GM19452 (cell line): ENCODE data around the gene HOXC12.

Source experiments
- ATAC-seq: cut with Tn5 transposase; IDR thresholded peaks from one replicate; pipeline ENCODE4 v1.9.1; 2021; ENCODE audit not compliant: unreplicated experiment

HOXC12 gene

DNA sequence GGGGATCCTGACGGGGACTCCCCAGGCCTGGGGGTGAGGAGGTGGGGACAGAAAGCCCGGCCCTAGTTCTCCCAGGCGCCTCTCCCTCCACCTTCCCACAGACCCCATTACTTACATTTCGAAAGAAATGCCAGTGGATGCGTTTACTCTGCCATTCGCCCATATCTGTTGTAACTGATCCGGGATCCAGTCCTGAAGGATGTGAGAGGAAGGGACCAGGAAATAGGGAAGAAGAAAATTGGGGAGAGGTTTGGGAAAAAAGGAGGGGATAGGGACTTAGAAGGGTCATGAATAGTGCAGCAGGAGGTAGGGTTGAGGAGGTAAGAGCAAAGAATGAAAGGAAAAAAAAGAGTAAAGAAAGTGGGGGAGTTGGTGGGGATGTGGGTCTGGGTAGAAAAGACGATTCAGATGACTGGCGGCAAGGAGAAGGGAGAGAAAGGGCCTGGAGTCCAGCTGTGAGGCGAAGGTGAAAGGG is 1.1 kb downstream of the HOXC12 start:
- ATAC-seq = no peak

DNA sequence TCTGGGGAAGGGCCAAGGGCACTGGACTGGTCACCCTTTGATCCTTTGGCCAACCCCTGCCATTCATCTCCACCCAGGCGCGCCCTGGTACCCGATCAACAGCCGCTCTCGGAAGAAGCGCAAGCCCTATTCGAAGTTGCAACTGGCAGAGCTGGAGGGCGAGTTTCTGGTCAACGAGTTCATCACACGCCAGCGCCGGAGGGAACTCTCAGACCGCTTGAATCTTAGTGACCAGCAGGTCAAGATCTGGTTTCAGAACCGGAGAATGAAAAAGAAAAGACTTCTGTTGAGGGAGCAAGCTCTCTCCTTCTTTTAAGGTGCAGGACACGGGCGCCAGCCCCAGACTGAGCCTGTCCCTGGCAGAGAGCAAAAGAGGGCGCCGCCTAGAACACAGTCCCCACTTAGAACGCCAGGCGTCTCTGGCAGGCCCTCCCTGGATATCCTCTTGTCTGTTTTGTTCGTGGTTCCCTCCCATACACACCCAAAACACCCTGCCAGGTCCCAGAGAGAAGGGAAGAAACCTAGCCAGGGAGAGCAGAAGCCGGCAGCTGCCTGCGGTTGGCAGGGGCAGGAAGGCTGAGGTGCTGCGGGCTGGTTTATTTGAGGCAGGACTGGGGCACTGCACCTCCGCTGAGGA is 1.7 kb downstream of the HOXC12 start:
- no peak for ATAC-seq

DNA sequence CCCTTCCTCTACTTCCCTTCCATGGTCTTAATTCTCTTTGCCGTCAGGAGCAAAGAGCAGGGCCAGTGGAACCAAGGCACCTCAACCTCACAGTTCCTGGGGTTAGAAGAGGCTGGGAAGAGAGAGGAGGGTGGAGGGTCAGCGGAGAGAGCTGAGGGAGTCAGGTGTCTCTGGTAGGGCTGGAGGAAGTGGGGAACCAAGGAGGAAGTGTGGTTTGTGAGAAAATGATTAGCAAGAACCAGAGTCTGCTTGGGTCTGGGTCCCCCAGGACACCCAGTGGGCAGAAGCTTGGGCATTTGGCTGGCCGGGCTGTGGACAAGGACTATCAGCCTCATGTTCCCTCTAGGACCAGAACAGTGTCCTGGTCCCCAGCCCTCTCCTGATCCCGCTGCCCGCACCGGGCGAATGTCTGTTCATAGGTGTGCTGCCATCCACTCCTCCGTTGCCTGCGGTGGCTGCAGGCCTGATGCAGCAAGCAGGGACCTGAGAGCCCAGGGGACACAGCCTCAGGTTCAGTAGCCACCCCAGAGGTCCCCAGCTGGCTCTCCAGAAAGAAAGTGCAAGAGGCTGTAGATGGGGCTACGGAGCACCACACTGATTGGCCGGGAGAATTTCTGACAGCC is 2.3 kb downstream of the HOXC12 start:
- no peak for ATAC-seq

DNA sequence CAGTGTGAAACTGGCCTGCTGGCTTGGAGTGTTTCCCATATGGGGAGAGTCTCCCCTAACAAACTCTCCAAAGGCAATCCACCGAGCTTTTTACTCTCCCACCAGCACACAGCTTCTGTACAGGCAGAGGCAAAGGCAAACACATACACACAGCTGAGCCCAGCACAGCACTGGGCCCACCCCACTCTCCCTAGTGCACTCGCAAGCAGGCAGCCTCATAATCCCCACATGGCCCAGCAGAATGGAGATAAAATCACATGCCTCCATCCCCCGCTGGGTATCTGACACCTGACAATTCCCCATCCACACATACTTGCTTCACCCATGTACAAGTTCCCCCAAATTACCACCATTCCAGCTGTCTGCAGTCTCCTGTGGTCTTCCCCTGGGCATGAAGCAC is 3.4 kb downstream of the HOXC12 start:
- ATAC-seq = no peak

DNA sequence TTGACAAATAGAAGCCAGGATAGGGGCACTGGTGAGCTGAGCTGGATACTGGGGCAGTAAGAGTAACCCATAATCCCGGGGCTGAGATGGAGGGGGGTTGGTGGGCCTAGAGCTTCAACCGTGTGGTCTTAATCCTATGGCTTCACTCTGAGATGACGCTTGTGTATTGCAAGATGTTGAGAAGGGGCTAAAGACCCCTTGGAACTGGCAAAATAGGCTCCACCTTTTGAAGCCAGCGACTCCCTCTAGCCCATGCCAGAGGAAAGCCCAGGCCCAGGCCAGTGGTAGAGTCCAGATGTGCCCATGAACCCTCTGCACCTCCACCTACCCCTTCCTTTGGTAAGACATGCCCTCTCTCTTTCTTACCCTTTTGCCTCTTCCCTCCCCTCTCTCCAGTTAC is 4.6 kb downstream of the HOXC12 start:
- no peak for ATAC-seq

DNA sequence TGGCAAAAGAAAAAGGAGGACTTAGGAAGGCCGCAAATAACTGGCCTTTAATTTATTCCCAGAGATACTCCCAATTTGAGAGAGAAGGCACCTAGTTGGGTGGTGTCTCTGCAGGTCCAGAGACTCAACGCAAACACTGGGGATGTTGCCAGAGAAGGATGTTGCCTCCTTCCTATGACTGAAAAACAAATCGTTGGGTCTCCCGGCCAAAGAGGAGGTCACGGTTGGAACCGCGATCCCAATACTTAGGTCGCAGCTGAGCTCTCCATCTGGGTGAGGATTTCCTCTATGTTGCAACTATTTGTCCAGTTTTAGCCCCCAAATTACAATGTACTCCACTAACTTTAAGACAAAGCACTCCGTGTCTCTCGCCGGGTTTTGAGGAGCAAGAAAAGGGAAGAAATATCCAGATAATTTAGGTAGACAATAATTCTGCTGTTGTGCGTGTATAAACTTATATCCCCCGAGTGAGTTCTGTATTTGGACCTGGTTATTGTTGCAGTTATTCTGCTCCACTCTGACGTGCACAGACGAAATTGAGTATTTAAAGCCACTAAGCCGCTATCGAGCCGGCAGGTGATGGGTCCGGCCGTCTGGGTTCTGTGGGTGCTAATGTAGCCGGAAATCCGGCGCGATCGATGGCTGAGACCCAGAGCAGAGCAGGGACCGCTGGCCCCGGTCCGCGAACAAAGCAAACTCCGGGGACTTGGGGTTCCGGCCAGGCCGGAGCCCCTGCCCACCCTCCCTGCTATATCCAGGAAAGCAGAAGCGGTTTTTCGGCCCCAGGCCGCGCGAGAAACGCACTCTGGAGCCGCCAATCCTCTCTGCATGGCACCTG is 5.7 kb downstream of the HOXC12 start:
- ATAC-seq = no peak

DNA sequence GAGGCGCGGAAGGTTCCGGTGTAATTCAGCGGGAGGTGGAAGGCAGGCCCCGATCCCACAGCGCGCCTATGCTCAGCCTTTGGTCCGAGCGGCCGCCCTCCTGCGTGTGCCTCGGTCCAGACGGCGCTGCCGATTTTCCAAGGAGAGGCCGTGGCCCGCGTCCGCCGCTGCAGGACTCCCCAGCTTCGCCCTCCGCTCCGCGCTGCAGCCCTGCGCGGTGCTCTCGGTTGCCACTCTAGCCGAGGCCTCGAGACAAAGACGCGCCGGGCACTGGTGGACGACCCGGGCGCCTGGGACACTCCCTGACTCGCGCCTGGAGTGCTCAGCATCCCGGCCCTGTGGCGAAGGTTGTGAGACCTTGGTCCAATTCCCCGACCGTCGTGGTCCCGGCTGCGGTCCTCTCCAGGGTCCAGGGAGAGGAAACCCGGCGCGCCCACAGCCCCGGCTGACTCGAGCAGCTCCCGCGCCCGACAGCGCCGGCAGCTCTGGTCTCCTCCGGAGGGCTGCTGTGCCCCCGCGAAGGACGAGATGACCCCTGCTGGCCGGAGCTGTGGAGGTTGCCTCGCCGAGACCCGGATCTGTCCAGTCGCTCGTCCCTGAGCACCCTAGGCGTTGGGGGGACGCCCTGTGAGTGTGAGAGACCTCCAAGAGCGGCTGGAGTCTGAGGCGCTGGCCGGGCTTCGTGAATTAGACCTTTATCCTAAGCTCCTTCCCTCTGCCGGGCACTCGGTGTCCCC is 6.5 kb downstream of the HOXC12 start:
- ATAC-seq = no peak

DNA sequence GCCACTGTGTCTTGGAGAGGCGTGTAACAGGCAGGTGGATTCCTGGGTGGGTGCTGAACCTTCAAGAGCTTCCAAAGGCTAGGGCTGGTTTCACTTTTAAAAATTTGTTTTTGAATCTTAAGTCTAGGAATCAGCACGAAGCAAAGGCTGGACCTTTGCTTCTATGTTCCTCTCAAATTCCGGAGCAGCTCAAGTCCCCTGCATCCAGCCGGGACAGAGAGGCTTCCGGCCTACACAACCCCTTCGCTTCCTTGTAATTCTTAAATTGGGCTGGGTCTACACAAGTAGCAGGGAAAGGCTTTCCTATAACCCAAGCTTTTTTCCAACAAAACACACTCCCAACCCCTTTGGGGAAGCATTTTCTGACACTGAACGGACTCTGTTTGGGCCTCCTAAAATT is 8.3 kb downstream of the HOXC12 start:
- no peak for ATAC-seq

DNA sequence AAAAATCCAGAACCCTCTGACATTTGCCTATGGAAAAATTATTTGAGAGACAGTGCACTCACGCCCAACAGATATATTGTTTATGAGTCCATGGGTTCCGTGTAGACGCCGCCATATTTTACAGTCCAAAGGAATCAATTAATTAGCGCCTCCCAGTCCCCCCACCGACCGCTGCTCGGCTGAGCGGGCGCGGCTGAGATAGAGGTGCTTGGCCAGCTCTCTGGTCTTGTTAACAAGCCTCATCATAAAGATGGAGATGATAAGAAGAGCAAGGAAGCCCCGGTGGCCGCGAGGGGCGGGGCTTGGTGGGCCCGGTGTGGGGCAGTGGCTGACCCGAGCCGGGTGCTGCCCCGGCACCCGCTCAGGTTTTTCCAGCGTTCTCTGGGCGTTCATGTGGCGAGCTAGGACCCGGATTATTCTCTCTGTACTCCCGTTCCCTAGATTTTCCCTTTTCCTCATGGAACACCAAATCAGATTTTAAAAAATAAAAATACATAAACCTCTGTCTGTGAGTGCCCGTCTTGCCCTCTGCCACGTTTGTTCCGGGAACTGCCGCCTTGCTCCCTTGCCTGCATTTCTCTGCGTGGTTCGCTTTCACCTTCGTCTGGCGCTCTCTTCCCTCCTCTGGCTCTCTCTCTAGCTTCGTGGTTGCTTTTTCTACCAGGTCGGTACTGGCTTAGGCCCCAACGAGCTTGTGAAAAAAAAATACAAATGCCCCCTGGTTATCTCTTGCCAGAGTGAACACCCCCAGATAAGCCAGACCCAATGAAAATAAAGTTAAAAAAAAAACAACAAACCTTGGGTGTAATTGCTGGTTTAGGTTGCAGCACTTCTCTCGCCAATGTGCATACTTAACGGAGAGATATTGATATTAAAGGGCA is 9.0 kb downstream of the HOXC12 start:
- no peak for ATAC-seq

DNA sequence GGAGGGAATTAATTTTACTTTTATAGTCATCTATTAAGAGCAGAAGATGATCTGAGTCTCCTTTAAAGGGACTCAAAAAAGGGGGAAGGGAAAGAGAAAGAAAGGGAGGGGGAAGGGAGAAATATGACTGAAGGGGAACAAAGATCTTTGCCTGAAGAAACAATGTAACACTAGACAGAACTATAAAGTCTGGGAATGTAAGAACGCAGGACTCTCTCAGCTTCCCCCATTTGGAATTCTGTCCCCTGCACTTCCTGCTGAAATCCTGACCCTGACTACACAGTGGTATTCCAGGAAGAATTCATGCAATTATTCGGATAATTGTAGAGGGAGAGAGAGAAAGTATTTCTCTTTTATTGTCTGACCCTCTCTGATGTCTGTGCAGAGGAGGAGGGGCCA is 9.6 kb downstream of the HOXC12 start:
- ATAC-seq = no peak

DNA sequence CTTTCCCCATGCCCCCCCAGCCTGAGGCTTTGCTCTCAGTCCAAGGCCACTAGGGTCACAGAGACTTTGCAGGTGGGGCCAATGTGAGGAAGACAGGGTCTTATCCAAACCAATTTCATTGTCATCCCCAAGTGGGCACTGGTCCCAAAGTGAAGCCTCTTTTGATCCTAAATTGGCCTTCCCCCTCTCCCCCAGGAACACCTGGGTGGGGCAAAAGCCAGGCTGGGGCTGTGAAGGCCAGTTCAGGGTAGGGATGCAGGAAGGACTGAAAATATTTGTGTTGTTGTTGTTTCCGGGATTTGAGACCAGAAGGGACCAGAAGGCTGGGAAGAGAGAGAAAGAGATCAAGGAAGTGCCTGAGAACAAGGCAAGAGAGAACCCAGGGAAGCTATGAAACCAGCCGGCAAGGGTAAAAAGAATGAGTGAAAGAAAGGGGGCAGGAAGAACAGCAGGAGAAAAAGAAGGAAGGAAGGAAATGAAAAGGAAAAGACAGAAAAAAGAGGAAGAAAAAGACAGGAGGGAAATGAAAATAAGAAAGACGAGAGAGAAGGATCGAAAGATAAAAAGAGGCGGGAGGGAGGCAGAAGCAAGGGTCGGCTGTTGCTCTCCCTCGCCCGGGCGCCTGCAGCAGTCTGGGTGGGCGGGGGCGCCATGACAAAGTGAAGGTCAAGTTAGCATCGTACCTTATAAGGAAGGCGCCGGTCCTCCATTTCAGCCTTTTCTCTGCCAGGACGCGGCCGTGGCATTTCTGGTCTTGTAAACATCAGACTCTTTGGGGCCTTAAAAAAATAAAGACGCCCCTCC is 10.8 kb downstream of the HOXC12 start:
- no peak for ATAC-seq

DNA sequence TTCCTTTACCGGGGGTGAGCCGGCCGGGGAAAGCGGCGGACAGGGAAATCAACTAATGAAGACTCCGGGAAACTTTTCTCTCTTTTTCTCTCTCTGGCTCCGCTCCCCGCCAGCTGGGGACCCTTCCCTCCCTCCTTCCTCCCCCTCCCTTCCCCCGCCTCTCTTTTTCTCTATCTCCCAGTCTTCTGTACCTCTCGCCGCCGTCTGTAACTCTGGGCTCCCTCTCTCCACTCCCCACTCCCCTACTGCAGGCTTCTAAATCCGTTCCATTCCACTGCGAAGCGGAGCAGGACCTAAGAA is 11.3 kb downstream of the HOXC12 start:
- ATAC-seq = no peak

DNA sequence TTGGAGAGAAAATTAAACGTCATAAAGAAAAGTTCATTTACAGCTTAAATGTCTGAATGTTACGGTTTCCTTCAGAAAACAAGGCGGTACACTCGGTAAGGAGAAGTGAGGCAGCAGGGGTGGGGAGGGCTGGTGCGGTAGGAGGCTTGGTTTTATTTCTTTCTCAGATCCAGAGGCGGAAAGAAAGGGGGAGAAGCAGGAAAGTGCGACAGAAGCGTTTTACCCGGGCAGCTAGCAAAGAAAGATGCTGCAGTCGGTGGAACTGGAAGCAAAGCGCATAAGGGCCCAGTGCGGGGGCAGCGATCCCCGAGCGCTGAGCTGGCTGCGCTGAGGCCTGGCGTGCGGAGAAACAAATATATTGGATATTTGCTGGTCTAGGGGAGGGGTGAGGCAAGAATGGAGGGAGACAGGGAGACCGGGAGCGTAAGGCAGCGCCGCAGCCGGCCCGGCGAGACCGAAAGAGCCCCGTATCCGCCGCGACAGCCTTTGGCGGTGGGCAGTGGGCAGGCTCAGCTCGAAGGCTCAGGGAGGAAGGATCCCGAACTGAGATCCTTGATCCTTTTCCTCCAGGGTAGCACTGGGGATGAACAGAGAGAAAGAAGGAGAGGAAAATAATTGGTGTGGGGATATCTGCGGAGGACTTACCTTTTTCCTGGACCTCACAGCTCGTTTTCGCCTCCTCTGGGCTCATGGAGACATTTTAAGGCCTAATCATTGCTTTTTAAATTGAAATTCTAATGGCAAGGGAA is 11.9 kb downstream of the HOXC12 start:
- no peak for ATAC-seq

DNA sequence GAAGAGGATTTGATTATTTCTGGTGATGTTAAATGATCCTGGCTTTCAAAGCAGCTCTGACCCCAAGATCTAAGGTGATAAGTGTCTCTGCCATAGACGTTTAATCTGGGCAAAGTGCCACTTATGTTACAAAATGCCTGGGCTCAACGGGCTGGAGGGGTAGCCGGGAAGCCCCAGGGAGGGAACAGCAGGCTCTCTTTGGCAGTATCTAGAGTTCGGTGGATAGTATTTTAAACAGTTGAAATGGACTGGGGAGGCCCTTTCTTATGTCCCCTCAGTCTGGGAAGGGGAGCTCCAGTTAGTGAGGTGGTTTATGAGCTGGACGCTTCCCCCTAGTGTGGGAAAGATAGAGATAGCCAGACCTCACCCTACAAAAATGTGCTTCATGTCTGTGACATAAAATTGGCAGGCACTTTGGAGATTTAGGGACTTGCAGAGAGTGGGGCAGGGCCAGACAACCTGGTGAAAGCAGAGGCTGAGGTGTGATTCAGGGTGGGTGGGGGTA is 12.8 kb downstream of the HOXC12 start:
- no peak for ATAC-seq

DNA sequence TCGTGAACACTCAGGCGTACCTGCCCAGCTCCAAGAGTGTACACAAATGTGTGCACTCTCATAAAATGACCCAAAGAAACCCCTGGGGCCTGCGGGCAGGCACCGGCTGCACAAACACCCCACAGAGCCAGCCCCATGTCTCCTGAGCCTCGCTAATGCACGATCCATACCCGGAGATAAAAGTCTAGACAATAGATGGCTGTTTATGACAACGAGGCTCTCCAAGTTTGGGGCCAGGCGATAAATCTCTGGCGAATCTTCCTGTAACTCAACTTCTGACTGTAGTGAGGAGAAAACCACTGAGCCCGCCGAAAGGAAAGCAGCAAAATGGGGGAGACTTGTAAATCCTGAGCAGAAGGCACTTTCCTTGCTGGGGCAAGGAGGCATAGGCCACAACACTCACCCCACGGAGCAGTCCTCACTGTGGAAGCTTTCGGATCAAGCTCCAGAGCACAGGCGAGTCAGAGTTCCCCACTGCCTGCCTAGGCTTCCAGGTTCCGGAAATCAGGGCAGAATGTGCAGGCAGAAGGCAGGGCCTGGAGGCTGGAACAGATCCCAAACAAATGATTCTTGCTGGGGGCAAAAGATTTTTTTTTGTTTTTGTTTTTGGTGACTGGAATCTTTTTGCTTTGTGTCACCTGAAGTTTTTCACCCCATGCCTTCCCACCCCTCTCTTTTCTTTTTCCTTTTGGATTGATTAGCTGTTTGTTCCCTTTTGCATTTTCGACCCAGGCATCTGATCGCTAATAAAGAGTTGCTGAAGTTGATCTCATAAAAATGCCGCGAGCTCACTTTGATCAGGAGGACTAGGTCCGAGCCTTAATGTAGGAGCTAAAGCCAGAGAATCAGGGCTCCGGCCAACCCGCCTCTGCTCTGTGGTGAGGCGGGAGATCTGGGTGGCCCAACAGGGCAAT is 13.8 kb downstream of the HOXC12 start:
- no peak for ATAC-seq

DNA sequence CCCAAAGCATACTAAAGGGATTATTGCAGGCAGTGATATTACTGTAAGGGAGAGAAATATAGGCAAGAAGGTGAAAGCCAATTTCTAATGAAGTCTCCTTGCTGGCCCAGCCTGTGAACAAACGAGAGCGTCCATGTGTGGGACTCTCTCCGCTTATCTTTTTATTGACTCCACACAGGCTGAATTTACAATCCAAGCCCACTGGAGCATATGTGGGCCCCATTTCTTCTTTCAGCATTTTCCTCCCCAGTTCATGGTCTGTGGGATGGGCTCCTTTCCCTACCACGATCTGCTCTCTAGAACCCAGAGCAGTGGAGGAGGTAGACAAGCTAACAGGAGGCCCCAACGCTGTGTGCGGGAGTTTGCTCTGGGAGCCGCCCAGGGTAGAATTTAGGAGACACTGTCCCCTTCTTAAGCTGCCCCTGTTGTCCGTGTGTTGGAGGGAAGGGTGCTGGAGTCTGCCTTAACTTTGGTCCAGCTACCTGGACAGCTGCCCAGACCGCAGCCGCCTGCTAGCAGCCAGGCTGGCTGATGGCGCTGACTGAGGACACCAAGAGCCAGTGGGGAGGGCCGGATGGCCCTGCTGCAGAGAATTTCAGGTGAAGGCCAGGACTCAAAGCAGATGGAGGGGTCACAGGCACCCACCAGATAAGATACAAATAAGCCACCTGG is 15.0 kb downstream of the HOXC12 start:
- ATAC-seq = no peak

DNA sequence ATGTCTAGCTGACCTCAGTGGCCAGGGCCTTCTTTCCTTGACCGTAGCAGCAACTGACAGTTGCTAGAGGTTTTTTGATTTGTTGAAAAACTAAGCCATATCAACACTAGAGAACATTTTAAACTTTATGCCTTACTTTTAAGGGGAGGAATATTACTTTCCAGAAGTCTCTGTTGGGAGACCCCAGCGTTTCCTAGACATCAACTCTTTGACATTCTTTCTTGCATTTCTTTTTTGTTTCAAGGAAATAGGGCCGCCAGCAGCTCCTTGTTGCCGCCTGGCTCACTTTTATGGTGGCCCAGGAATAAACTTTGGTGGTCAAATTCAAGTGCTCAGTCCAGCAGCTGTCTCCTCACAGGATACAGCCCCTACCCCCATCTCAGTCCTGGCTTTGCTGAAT is 15.7 kb downstream of the HOXC12 start:
- no peak for ATAC-seq
